Trophoblast cell (in vitro differentiated cells and primary cell): Measurements from ENCODE around the gene DEPDC1B.
"Not testable (repeated sequence)": the region's sequence is repeated elsewhere in the genome, so short reads cannot be mapped to it uniquely, and the experiment has no call there.

ENCODE experiments used
- DNase-seq, 2 donors: peaks; one replicate each; pipeline ENCODE4 v3.0.0-alpha.2; 2016
- H2AFZ ChIP-seq: 2 replicates; pipeline ENCODE4 v1.6.1; 2013; ENCODE audit warnings: low read length, moderate library complexity, mild to moderate bottlenecking; ENCODE audit not compliant: insufficient read depth, poor library complexity
- H2AK5ac ChIP-seq: 2 replicates; pipeline ENCODE4 v1.6.1; 2013; ENCODE audit warnings: mild to moderate bottlenecking, low read length
- H2BK120ac ChIP-seq: 2 replicates; pipeline ENCODE4 v1.6.1; 2013; ENCODE audit warnings: low read length, mild to moderate bottlenecking, moderate library complexity; ENCODE audit not compliant: insufficient read depth, poor library complexity
- H2BK12ac ChIP-seq: 2 replicates; pipeline ENCODE4 v1.6.1; 2013; ENCODE audit warnings: mild to moderate bottlenecking, low read length, moderate library complexity
- H2BK5ac ChIP-seq: 2 replicates; pipeline ENCODE4 v1.6.1; 2013; ENCODE audit warnings: low read length, low read depth, moderate library complexity, mild to moderate bottlenecking; ENCODE audit not compliant: poor library complexity
- H3K14ac ChIP-seq: 2 replicates; pipeline ENCODE4 v1.6.1; 2013; ENCODE audit warnings: mild to moderate bottlenecking, low read length
- H3K18ac ChIP-seq: 2 replicates; pipeline ENCODE4 v1.6.1; 2013; ENCODE audit warnings: mild to moderate bottlenecking, low read length
- H3K23ac ChIP-seq: 2 replicates; pipeline ENCODE4 v1.6.1; 2013; ENCODE audit warnings: low read length
- H3K27ac ChIP-seq: 2 replicates; pipeline ENCODE4 v1.5.1; 2013; ENCODE audit warnings: low read depth, mild to moderate bottlenecking, inconsistent platforms, low read length, moderate library complexity
- H3K27me3 ChIP-seq: 2 replicates; pipeline ENCODE4 v1.6.1; 2013; ENCODE audit warnings: inconsistent platforms, mild to moderate bottlenecking, low read length, moderate library complexity; ENCODE audit not compliant: insufficient read depth
- H3K36me3 ChIP-seq, 2 experiments: 1 replicate in 1 of 2; 2 replicates in 1 of 2; pipeline ENCODE4 v1.6.1; 2013; ENCODE audit warnings: low read length in 2 of 2, mild to moderate bottlenecking in 2 of 2, moderate library complexity in 1 of 2; ENCODE audit not compliant: insufficient read depth in 2 of 2, control insufficient read depth in 1 of 2
- H3K4ac ChIP-seq: 2 replicates; pipeline ENCODE4 v1.6.1; 2013; ENCODE audit warnings: low read depth, mild to moderate bottlenecking, low read length, moderate library complexity
- H3K4me1 ChIP-seq, 2 experiments: 1 replicate in 1 of 2; 2 replicates in 1 of 2; pipeline ENCODE4 v1.6.1; 2013; ENCODE audit warnings: low read length in 2 of 2, mild to moderate bottlenecking in 2 of 2, moderate library complexity in 1 of 2; ENCODE audit not compliant: insufficient read depth in 2 of 2, control insufficient read depth in 1 of 2
- H3K4me2 ChIP-seq: 2 replicates; pipeline ENCODE4 v1.6.1; 2013; ENCODE audit warnings: inconsistent platforms, mild to moderate bottlenecking, low read length, moderate library complexity
- H3K4me3 ChIP-seq: 2 replicates; pipeline ENCODE4 v1.5.1; 2013; ENCODE audit warnings: mild to moderate bottlenecking, low read depth, low read length, inconsistent platforms
- H3K79me1 ChIP-seq: one replicate; pipeline ENCODE4 v1.6.1; 2013; ENCODE audit warnings: low read length
- H3K79me2 ChIP-seq: 2 replicates; pipeline ENCODE4 v1.6.1; 2013; ENCODE audit warnings: low read length, mild to moderate bottlenecking; ENCODE audit not compliant: control insufficient read depth, insufficient read depth, poor library complexity
- H3K9ac ChIP-seq: 2 replicates; pipeline ENCODE4 v1.6.1; 2013; ENCODE audit warnings: mild to moderate bottlenecking, low read length
- H3K9me3 ChIP-seq: 2 replicates; pipeline ENCODE4 v1.6.1; 2013; ENCODE audit warnings: low read depth, mild to moderate bottlenecking, control low read depth, inconsistent platforms, low read length; ENCODE audit not compliant: insufficient read depth
- H4K12ac ChIP-seq: 2 replicates; pipeline ENCODE4 v1.6.1; 2013; ENCODE audit warnings: low read depth, mild to moderate bottlenecking, low read length, moderate library complexity
- H4K8ac ChIP-seq: 2 replicates; pipeline ENCODE4 v1.6.1; 2013; ENCODE audit warnings: low read depth, mild to moderate bottlenecking, low read length, moderate library complexity
- H4K91ac ChIP-seq: one replicate; pipeline ENCODE4 v1.6.1; 2013; ENCODE audit warnings: low read depth, mild to moderate bottlenecking, low read length, moderate library complexity
- WGBS: extraction: QIAGEN DNeasy Blood & Tissue Kit; methylation state at CpG from one replicate; pipeline ENCODE4 v1.1.7; 2013; ENCODE audit warnings: missing lambda C conversion rate; ENCODE audit not compliant: insufficient read length, insufficient coverage; ENCODE audit errors: extremely low coverage; 5-methylcytosine and 5-hydroxymethylcytosine counted together

DEPDC1B gene

DNA sequence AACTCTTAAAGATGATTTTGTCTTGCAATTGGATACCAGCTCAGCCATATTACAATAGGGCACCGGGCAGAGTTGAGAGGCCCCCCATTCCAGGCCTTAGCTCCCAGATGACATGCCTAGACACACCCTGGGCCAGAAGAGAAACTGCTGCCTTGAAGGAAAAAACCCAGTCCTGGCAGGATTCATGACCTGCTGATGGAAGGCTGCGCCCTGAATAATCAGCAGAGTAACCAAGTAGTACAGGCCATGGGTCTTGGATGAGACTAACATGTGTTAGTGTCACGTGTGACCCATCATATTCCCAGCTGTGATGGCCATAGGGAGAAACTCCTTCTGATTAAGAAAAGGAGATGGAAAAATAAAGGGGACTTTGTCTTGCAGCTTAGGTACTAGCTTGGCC is 39.0 kb upstream of the DEPDC1B start:
- no CpG with 5 or more reads among the region's 3 CpGs for WGBS
- Histone ChIP-seq H3K23ac (no peak overlapping the region), H3K27me3 (no peaks in the 10 kb centered on the region), H3K18ac (no peak overlapping the region), H4K91ac (no peak overlapping the region), H2BK12ac (no peak overlapping the region), H3K79me2 (no peaks in the 10 kb centered on the region), H3K14ac (no peak overlapping the region), H3K4me1 (peaks cover 8 to 9% of the 10 kb centered on the region in 2 experiments), H3K4me3 (no peak overlapping the region), H2BK5ac (no peak overlapping the region), H3K4me2 (no peak overlapping the region), H2AFZ (no peak overlapping the region), H4K8ac (no peak overlapping the region), H4K12ac (no peak overlapping the region), H3K27ac (no peak overlapping the region), H3K79me1 (peaks cover 2% of the 10 kb centered on the region), H3K9me3 (no peaks in the 10 kb centered on the region), H3K9ac (no peak overlapping the region), H3K36me3 (peaks cover 0 to 1% of the 10 kb centered on the region in 2 experiments), H3K4ac (no peak overlapping the region), H2BK120ac (no peak overlapping the region), H2AK5ac (no peak overlapping the region)
- DNase-seq: no peak

DNA sequence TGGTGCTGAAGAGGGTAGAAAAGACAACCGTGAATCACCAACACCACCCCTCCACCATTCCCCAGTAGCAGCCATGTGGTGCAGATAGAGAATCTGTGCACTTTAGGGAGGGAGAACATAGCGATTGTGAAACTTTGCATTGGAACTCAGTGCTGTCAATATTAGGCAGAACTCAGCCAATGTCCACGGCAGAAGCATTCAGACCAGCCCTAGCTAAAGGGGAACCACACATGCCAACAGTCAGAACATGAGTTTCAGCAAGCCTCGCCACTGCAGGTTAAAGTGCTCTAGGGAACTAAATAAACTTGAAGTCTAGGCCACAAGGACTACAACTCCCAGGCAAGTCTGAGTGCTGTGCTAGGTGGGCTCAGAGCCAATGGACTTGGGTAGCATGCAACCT is 38.5 kb upstream of the DEPDC1B start:
- Histone ChIP-seq H3K23ac (no peak overlapping the region), H2AK5ac (no peak overlapping the region), H2BK12ac (no peak overlapping the region), H3K4me2 (no peak overlapping the region), H3K14ac (no peak overlapping the region), H4K91ac (no peak overlapping the region), H2AFZ (no peak overlapping the region), H3K36me3 (peaks cover 0 to 1% of the 10 kb centered on the region in 2 experiments), H2BK120ac (no peak overlapping the region), H3K79me1 (no peaks in the 10 kb centered on the region), H3K9me3 (no peaks in the 10 kb centered on the region), H3K4me3 (no peak overlapping the region), H3K79me2 (no peaks in the 10 kb centered on the region), H2BK5ac (no peak overlapping the region), H4K8ac (no peak overlapping the region), H4K12ac (no peak overlapping the region), H3K9ac (no peak overlapping the region), H3K4ac (no peak overlapping the region), H3K18ac (no peak overlapping the region), H3K27ac (no peak overlapping the region), H3K27me3 (no peaks in the 10 kb centered on the region), H3K4me1 (peaks cover 3 to 5% of the 10 kb centered on the region in 2 experiments)
- no CpG with 5 or more reads among the region's 4 CpGs for WGBS
- no peak for DNase-seq

DNA sequence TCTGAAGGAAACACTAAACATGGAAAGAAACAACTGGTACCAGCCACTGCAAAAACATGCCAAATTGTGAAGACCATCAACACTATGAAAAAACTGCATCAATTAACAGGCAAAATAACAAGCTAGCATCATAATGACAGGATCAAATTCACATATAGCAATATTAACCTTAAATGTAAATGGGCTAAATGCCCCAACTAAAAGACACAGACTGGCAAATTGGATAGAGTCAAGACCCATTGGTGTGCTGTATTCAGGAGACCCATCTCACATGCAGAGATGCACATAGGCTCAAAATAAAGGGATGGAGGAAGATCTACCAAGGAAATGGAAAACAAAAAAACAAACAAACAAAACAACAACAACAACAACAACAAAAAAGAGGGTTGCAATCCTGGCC is 30.9 kb upstream of the DEPDC1B start:
- H2BK12ac ChIP-seq, H4K8ac ChIP-seq, H2AK5ac ChIP-seq, H2BK5ac ChIP-seq, H3K23ac ChIP-seq, H3K27ac ChIP-seq, H4K12ac ChIP-seq, H3K79me2 ChIP-seq, DNase-seq, H2BK120ac ChIP-seq, H3K14ac ChIP-seq, H3K18ac ChIP-seq, H2AFZ ChIP-seq, H3K27me3 ChIP-seq, H3K9me3 ChIP-seq, H3K36me3 ChIP-seq, H3K4me2 ChIP-seq, H3K79me1 ChIP-seq, H3K4ac ChIP-seq, H3K4me3 ChIP-seq, H3K4me1 ChIP-seq, H3K9ac ChIP-seq, H4K91ac ChIP-seq: not testable (repeated sequence)

DNA sequence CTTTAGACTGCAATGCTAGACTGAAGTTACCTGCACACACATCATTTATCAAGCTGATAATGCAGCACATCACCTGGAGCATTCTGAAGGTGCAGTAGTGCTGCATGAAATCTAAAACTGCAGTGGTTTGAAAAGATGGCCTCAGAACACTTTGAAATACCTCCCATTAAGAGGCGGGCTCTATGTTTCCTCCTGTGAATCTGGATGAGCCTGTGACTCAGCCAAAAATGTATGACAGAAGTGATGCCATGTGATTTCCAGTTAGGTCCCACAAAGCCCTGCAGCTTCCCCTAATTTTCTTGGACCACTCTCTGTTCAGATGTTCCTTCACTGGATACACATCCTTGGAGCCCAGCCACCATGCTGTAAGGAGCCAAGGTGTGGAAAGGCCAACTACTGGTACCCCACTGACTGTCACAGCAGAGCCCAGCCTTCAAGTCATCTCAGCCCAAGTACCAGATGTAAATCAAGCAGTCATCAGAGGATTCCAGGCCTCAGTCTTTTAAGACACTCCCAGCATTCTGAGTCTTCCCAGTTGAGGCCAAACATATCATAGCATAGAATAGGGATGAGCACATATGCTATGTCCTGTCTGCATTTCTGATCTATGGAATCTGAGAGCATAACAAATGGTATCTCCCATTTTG is 27.2 kb upstream of the DEPDC1B start:
- WGBS: no CpG with 5 or more reads among the region's 1 CpG
- Histone ChIP-seq H3K18ac (no peak overlapping the region), H3K9ac (no peak overlapping the region), H3K36me3 (no peaks in the 10 kb centered on the region), H4K8ac (no peak overlapping the region), H3K23ac (no peak overlapping the region), H3K79me1 (no peaks in the 10 kb centered on the region), H3K27me3 (no peaks in the 10 kb centered on the region), H4K12ac (no peak overlapping the region), H3K4me2 (no peak overlapping the region), H3K14ac (no peak overlapping the region), H2BK5ac (no peak overlapping the region), H2BK120ac (no peak overlapping the region), H3K4ac (no peak overlapping the region), H3K79me2 (no peaks in the 10 kb centered on the region), H2BK12ac (no peak overlapping the region), H2AK5ac (no peak overlapping the region), H3K9me3 (no peaks in the 10 kb centered on the region), H3K4me3 (no peak overlapping the region), H3K27ac (no peak overlapping the region), H4K91ac (no peak overlapping the region), H3K4me1 (no peaks in the 10 kb centered on the region), H2AFZ (no peak overlapping the region)
- no peak for DNase-seq
